SK-N-SH (cell line): ENCODE results near the gene APBB1IP. TPM values are rescaled to one million over a fixed set of nuclear protein-coding genes. Genes with fewer than 3 reads are reported as not detected.
"Not testable (repeated sequence)": the region's sequence is repeated elsewhere in the genome, so short reads cannot be mapped to it uniquely, and the experiment has no call there.

ENCODE experiments used
- CTCF ChIA-PET: fragments of 300-600, 350-600 bp; formaldehyde crosslinking; extraction: SDS; loops from one replicate; lab custom pipeline; 2021; lab: Yijun Ruan, JAX
- POLR2A ChIA-PET: fragments of 350-600 bp; sonication (Branson Sonifier 250); formaldehyde crosslinking; extraction: SDS; loops from one replicate; lab custom pipeline; 2020; ENCODE audit warnings: antibody characterized with exemption, inconsistent platforms; lab: Yijun Ruan, JAX
- DNase-seq: peaks from one replicate; pipeline ENCODE4 v3.0.0; 2012
- H2AFZ ChIP-seq: fragments of 200-600 bp; sonication (generic); 2 replicates; pipeline ENCODE4 v1.8.1; 2016; ENCODE audit warnings: antibody characterized with exemption, mild to moderate bottlenecking, low read depth
- H3F3A ChIP-seq: fragments of 200-600 bp; sonication (generic); replicated peaks from 2 replicates; pipeline ENCODE3; 2016; ENCODE audit warnings: antibody characterized with exemption, mild to moderate bottlenecking; ENCODE audit not compliant: insufficient read depth
- H3K27ac ChIP-seq, 2 experiments: fragments of 200-500 bp in 1 of 2; fragments of 200-600 bp in 1 of 2; sonication (Bioruptor generic) in 1 of 2; sonication (generic), shearing (Covaris generic) in 1 of 2; 2 replicates each; pipeline versions ENCODE4 v1.5.1 to v1.6.1; 2014 to 2016; ENCODE audit warnings: low read depth in 2 of 2, inconsistent platforms in 1 of 2, low read length in 1 of 2, mild to moderate bottlenecking in 1 of 2, mixed read lengths in 1 of 2
- H3K27me3 ChIP-seq: fragments of 200-600 bp; sonication (generic), shearing (Covaris generic); 2 replicates; pipeline ENCODE4 v1.6.1; 2016; ENCODE audit warnings: mixed run types; ENCODE audit not compliant: insufficient read depth
- H3K36me3 ChIP-seq, 2 experiments: fragments of 200-500 bp in 1 of 2; fragments of 200-600 bp in 1 of 2; sonication (Bioruptor generic) in 1 of 2; sonication (generic) in 1 of 2; replicated peaks in 1 of 2; 2 replicates each; pipeline versions ENCODE3 to v1.5.1; 2014 to 2016; ENCODE audit warnings: low read length in 1 of 2, mild to moderate bottlenecking in 1 of 2; ENCODE audit not compliant: insufficient read depth in 2 of 2, control insufficient read depth in 1 of 2
- H3K4me1 ChIP-seq, 2 experiments: fragments of 200-500 bp in 1 of 2; fragments of 200-600 bp in 1 of 2; sonication (Bioruptor generic) in 1 of 2; sonication (generic), shearing (Covaris generic) in 1 of 2; 2 replicates each; pipeline versions ENCODE4 v1.5.1 to v1.6.1; 2014 to 2016; ENCODE audit warnings: low read depth in 1 of 2, low read length in 1 of 2, mixed run types in 1 of 2; ENCODE audit not compliant: insufficient read depth in 2 of 2, control insufficient read depth in 1 of 2
- H3K4me2 ChIP-seq: fragments of 200-600 bp; sonication (generic), shearing (Covaris generic); 2 replicates; pipeline ENCODE4 v1.6.1; 2017; ENCODE audit warnings: mixed run types
- H3K4me3 ChIP-seq, 2 experiments: fragments of 200-500 bp in 1 of 2; fragments of 200-600 bp in 1 of 2; sonication (Bioruptor generic) in 1 of 2; sonication (generic), shearing (Covaris generic) in 1 of 2; 2 replicates each; pipeline versions ENCODE4 v1.5.1 to v1.8.1; 2014 to 2016; ENCODE audit warnings: low read depth in 2 of 2, inconsistent platforms in 1 of 2, low read length in 1 of 2, mild to moderate bottlenecking in 1 of 2, mixed read lengths in 1 of 2, moderate library complexity in 1 of 2
- H3K79me2 ChIP-seq: fragments of 200-600 bp; sonication (generic); 2 replicates; pipeline ENCODE4 v1.8.1; 2017; ENCODE audit warnings: mild to moderate bottlenecking; ENCODE audit not compliant: insufficient read depth
- H3K9ac ChIP-seq: fragments of 200-600 bp; sonication (generic); 2 replicates; pipeline ENCODE4 v1.6.1; 2017; ENCODE audit warnings: mixed run types
- H3K9me2 ChIP-seq: fragments of 200-600 bp; sonication (generic); 2 replicates; pipeline ENCODE4 v1.6.1; 2017; ENCODE audit warnings: mixed run types
- H3K9me3 ChIP-seq: fragments of 200-600 bp; sonication (generic); 2 replicates; pipeline ENCODE4 v1.6.1; 2017; ENCODE audit warnings: mixed run types, mild to moderate bottlenecking, moderate library complexity
- H4K20me1 ChIP-seq: fragments of 200-600 bp; sonication (generic); 2 replicates; pipeline ENCODE4 v1.6.1; 2017; ENCODE audit warnings: mild to moderate bottlenecking, mixed run types; ENCODE audit not compliant: insufficient read depth
- EZH2phosphoT487 ChIP-seq: fragments of 200-600 bp; sonication (generic); IDR thresholded peaks from 2 replicates; pipeline ENCODE4 v1.6.1; 2017; ENCODE audit warnings: low read depth, mixed run types, mild to moderate bottlenecking, antibody characterized with exemption, moderate library complexity, borderline replicate concordance
- FOXJ3 ChIP-seq: sonication (generic); formaldehyde crosslinking; IDR thresholded peaks from 2 replicates; pipeline ENCODE4 v1.5.1; 2020; ENCODE audit warnings: mild to moderate bottlenecking, missing genetic modification reagents
- GABPA ChIP-seq: IDR thresholded peaks from 2 replicates; pipeline ENCODE4 v1.4.0; 2012; ENCODE audit warnings: low read depth, mild to moderate bottlenecking
- IRF3 ChIP-seq: fragments of 150-350 bp; IDR thresholded peaks from 2 replicates; pipeline ENCODE4 v1.6.1; 2016; ENCODE audit warnings: mild to moderate bottlenecking, low read depth, low read length
- MAX ChIP-seq: IDR thresholded peaks from 2 replicates; pipeline ENCODE4 v1.4.0; 2012; ENCODE audit warnings: low read depth
- MXI1 ChIP-seq: IDR thresholded peaks from 2 replicates; pipeline ENCODE4 v1.6.1; 2012; ENCODE audit warnings: mild to moderate bottlenecking, low read depth, low read length, improper control_type of control experiment
- NRF1 ChIP-seq: IDR thresholded peaks from 2 replicates; pipeline ENCODE4 v1.6.1; 2012; ENCODE audit warnings: low read depth, mild to moderate bottlenecking, low read length
- RCOR1 ChIP-seq: fragments of 150-350 bp; IDR thresholded peaks from 2 replicates; pipeline ENCODE4 v1.6.1; 2017; ENCODE audit warnings: antibody characterized with exemption, low read length
- REST ChIP-seq: IDR thresholded peaks from 2 replicates; pipeline ENCODE4 v1.6.1; 2012; ENCODE audit warnings: mild to moderate bottlenecking, low read depth, low read length, moderate library complexity
- TCF12 ChIP-seq: IDR thresholded peaks from 2 replicates; pipeline ENCODE4 v1.4.0; 2012
- TEAD4 ChIP-seq: IDR thresholded peaks from 2 replicates; pipeline ENCODE4 v1.4.0; 2012; ENCODE audit warnings: mild to moderate bottlenecking, borderline replicate concordance; ENCODE audit not compliant: insufficient read depth
- USF2 ChIP-seq: fragments of 150-350 bp; IDR thresholded peaks from 2 replicates; pipeline ENCODE4 v1.6.1; 2017; ENCODE audit warnings: antibody characterized with exemption, low read length, low read depth, borderline replicate concordance
- WGBS: methylation state at CpG from one replicate; pipeline ENCODE4 v1.1.6; 2017; ENCODE audit warnings: low lambda C conversion rate; 5-methylcytosine and 5-hydroxymethylcytosine counted together
- polyA plus RNA-seq, 3 experiments: library from polyadenylated mRNA; depleted of rRNA; stranded (reverse); fragments of >200 nt; gene quantifications; 2 replicates each; pipeline ENCODE4 v1.2.3, GENCODE V29; 2012
- TF ChIP-seq, protein P1 (sequence below): IDR thresholded peaks from 2 replicates; pipeline ENCODE4 v1.4.0; 2012; ENCODE audit warnings: low read depth, borderline replicate concordance
- TF ChIP-seq, protein P2 (sequence below): fragments of 200-600 bp; sonication (generic); IDR thresholded peaks from 2 replicates; pipeline ENCODE4 v1.6.1; 2017; ENCODE audit warnings: antibody characterized with exemption, mild to moderate bottlenecking, moderate library complexity

Gene APBB1IP
- polyA plus RNA-seq, 1 of the 3 experiments (the other 2 are of a cell fraction): not detected

DNA sequence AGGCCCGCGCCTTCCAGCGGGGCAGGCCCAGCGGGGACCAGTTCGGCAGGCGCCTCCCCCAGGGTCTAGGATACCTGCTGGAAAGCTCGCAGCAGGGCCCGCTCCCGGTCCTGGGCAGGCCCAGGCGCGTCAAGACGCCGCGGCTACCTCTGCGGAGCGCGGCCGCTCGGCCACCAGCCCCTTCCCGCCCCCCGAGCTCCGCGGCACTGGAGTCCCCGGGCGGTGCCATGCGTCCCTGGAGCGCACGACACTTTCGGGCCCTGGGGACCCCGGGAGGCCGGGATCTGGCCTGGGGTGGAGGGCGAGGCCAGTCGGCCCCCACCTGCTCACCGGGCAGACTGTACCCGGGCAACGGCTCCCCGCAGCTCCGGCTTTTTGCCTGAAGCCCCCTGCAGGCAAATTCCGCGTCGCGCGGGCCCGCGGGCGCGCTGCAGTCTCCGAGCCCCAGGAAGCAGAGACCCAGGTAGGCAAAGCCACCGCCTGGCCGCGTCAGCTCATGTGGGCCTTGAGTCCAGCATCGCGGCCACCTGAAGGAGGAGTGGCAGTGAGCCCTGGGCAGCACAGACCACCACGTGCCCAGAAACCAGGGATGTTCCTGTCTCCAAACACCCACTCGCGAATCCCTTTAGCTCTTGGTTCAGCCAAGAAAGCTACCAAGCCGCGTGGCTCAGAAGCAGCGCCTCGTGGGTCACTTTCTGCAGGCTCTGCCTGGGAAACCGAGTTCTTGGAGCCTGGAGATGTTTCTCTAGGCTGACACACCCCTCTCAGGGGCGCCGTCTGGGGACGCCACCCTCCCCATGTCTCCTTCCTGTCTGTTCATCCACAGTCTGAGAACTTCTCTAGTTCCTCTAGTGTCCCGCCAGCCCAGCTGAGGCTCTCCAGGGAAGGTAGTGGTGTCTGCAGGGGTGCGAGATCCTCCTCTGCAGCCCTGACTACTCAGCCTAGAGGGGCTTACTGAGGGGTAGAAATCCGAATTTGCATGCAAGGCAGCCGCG is 46.1 kb upstream of the APBB1IP start:
- Histone ChIP-seq H3K9ac (no peak overlapping the region), H4K20me1 (no peaks in the 10 kb centered on the region), H3K4me1 (no peaks in the 10 kb centered on the region), H3K4me2 (no peak overlapping the region), H2AFZ (no peak overlapping the region), H3K27me3 (no peaks in the 10 kb centered on the region), H3K4me3 (no peak overlapping the region), H3K79me2 (no peaks in the 10 kb centered on the region), H3K9me2 (no peaks in the 10 kb centered on the region), H3K9me3 (no peaks in the 10 kb centered on the region), H3K36me3 (no peaks in the 10 kb centered on the region), H3F3A (no peaks in the 10 kb centered on the region), H3K27ac (no peak overlapping the region)
- TF ChIP-seq RCOR1: no peak
- TF ChIP-seq TCF12: no peak
- TF ChIP-seq NRF1: no peak
- TF ChIP-seq MXI1: no peak
- TF ChIP-seq, protein P1, sequence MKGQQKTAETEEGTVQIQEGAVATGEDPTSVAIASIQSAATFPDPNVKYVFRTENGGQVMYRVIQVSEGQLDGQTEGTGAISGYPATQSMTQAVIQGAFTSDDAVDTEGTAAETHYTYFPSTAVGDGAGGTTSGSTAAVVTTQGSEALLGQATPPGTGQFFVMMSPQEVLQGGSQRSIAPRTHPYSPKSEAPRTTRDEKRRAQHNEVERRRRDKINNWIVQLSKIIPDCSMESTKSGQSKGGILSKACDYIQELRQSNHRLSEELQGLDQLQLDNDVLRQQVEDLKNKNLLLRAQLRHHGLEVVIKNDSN: no peak
- TF ChIP-seq FOXJ3 (CRISPR knock-in tag): no peak
- TF ChIP-seq EZH2phosphoT487: no peak
- no peak for TF ChIP-seq REST
- no peak for TF ChIP-seq USF2
- TF ChIP-seq, protein P2, sequence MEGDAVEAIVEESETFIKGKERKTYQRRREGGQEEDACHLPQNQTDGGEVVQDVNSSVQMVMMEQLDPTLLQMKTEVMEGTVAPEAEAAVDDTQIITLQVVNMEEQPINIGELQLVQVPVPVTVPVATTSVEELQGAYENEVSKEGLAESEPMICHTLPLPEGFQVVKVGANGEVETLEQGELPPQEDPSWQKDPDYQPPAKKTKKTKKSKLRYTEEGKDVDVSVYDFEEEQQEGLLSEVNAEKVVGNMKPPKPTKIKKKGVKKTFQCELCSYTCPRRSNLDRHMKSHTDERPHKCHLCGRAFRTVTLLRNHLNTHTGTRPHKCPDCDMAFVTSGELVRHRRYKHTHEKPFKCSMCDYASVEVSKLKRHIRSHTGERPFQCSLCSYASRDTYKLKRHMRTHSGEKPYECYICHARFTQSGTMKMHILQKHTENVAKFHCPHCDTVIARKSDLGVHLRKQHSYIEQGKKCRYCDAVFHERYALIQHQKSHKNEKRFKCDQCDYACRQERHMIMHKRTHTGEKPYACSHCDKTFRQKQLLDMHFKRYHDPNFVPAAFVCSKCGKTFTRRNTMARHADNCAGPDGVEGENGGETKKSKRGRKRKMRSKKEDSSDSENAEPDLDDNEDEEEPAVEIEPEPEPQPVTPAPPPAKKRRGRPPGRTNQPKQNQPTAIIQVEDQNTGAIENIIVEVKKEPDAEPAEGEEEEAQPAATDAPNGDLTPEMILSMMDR: no peak
- TF ChIP-seq IRF3: no peak
- no peak for TF ChIP-seq TEAD4
- TF ChIP-seq MAX: no peak
- no peak for TF ChIP-seq GABPA
- WGBS: 39% methylated on average over 12 of the region's 69 CpGs
- DNase-seq: peak; percentile 6
- ChIA-PET POLR2A (no interaction called here), CTCF (interaction anchor here (0.7 to 0.9 kb wide), 2 partner anchors 17 to 167 kb away, joined by 3 read pairs; no protein-coding TSS in a partner anchor)

DNA sequence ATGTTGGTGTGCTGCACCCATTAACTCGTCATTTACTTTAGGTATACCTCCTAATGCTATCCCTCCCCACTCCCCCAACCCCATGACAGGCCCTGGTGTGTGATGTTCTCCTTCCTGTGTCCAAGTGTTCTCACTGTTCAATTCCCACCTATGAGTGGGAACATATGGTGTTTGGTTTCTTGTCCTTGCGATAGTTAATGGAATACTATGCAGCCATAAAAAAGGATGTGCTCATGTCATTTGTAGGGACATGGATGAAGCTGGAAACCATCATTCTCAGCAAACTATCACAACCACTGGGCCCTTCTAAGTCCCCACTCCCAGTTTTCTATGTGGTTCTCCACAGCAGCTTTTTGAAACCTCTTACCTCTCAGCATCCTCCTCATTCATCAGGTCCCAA is 39.8 kb upstream of the APBB1IP start:
- H2AFZ ChIP-seq, POLR2A ChIA-PET, H3K27ac ChIP-seq, H4K20me1 ChIP-seq, H3K4me2 ChIP-seq, H3K36me3 ChIP-seq, H3K27me3 ChIP-seq, H3K4me1 ChIP-seq, H3K79me2 ChIP-seq, H3K4me3 ChIP-seq, DNase-seq, H3K9me2 ChIP-seq, H3K9ac ChIP-seq, H3F3A ChIP-seq, CTCF ChIA-PET, H3K9me3 ChIP-seq: not testable (repeated sequence)
- 28% methylated on average over 2 of the region's 2 CpGs for WGBS
